Inferior parietal cortex (tissue), 1 donor: ENCODE data around the gene MBD2.

Source experiments
- DNase-seq: peaks from one replicate; pipeline ENCODE4 v3.0.0-alpha.2; 2016; ENCODE audit errors: extremely low spot score

MBD2 gene

GRCh38 chr18:54109131-54109683, 115.3 kb downstream of the MBD2 start:
- no peak for DNase-seq

DNA sequence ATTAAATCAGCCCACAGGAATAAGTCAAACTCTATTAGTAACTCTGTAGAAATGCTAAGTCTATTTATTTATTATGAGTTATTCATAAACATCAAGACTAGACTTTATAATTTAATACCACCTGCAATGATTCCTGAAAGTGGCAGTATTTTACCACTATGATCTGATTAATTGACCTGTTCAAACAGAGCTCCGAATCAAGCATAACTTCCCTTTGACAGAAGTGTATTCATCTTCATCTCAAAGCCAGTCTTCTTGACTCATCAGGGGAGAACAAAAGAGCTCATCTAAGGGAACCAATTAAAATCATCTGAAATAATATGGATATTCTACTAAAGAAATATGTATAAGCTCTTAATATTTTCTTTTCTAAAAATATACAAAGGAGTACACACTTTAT, 122.3 kb downstream of the MBD2 start:
- no peak for DNase-seq
